Measurements from ENCODE around the gene RGS2. TPM values are rescaled to one million over a fixed set of nuclear protein-coding genes. Genes with fewer than 3 reads are reported as not detected.
A peak's percentile ranks its signal among the peaks of the same experiment; 100 is the strongest.

Gene RGS2, protein sequence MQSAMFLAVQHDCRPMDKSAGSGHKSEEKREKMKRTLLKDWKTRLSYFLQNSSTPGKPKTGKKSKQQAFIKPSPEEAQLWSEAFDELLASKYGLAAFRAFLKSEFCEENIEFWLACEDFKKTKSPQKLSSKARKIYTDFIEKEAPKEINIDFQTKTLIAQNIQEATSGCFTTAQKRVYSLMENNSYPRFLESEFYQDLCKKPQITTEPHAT
- total RNA-seq: 6.3 and 7.5 TPM in 2 replicates

DNA sequence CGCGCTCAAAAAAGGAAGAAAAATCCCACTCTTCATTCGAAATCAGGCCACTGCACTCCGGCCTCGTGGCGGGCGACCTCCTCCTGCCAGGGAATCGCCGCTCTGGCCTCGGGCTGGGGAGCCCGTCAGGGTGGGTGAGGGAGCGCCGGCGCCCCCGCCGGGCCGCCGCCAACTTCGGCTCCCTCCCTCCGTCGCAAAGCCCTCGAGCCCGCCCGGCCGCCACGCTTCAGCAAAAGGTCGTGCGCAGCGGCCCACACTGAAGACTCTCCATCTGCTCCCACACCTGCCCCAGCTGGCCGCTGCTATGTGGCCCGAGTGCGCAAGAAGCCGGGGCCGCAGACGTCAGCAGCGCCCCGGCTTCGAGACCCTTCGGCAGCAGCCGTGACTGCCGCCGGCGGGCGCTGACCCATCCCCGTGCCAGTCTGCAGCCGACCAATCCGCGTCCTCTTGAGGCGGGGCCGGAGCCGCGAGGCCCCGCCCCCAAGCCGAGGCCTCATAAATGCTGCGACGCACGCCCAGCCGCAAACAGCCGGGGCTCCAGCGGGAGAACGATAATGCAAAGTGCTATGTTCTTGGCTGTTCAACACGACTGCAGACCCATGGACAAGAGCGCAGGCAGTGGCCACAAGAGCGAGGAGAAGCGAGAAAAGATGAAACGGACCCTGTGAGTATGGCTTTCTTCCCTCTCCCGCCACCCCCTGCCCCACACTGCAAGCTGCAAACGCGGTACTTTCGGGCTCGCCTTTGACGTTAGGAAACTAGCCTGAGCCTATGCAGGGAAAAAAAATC is at the start of gene RGS2:
TSS of gene RGS2 (plus strand) at position 522 of the 789 bp plus-strand sequence. CDS start at position 555, 33 bp downstream.
- peak within 1 kb of the TSS; percentile 94 for H3K4me3 ChIP-seq (ENCODE audit: low read depth, low read length)
- no peak for DNase-seq (ENCODE audit: low read depth)
- TF ChIP-seq, protein P1, sequence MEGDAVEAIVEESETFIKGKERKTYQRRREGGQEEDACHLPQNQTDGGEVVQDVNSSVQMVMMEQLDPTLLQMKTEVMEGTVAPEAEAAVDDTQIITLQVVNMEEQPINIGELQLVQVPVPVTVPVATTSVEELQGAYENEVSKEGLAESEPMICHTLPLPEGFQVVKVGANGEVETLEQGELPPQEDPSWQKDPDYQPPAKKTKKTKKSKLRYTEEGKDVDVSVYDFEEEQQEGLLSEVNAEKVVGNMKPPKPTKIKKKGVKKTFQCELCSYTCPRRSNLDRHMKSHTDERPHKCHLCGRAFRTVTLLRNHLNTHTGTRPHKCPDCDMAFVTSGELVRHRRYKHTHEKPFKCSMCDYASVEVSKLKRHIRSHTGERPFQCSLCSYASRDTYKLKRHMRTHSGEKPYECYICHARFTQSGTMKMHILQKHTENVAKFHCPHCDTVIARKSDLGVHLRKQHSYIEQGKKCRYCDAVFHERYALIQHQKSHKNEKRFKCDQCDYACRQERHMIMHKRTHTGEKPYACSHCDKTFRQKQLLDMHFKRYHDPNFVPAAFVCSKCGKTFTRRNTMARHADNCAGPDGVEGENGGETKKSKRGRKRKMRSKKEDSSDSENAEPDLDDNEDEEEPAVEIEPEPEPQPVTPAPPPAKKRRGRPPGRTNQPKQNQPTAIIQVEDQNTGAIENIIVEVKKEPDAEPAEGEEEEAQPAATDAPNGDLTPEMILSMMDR (conservative IDR thresholded peaks at IDR 0.05; ENCODE audit: low read depth, low read length): peak; percentile 28

DNA sequence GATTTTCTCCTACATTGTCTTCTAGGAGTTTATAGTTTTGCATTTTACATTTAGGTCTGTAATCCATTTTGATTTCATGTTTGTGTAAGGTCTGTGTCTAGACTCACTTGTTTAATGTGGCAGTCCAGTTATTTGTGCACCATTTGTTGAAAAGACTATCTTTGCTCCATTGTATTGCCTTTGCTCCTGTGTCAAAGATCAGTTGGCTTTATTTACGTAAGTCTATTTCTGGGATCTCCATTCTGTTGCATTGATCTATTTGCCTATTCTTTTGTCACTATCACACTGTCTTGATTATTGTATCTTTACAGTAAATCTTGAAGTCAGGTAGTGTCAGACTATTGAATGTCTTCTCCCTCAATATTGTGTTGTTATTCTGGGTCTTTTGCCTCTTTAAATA is 49.7 kb upstream of the RGS2 start:
- no peak for DNase-seq (ENCODE audit: low read depth)
- no peak overlapping the region for H3K4me3 ChIP-seq (ENCODE audit: low read depth, low read length)
- TF ChIP-seq, protein P1 (conservative IDR thresholded peaks at IDR 0.05; ENCODE audit: low read depth, low read length): no peak

DNA sequence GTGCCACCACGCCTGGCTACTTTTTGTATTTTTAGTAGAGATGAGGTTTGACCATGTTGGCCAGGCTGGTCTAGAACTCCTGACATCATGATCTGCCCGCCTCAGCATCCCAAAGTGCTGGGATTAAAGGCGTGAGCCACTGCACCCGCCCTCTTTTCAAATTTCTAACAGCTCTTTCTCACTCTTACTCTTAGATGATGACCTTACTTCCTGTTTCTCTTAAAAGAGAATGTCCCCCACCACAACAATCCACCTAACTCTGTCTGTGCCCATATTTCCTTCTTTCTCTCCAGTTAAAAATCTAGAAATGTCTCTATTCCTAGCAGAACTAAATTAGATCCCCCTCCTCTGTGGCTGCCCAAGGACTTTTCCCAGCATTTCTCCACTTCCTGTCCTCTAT is 46.6 kb upstream of the RGS2 start:
- no peak for DNase-seq (ENCODE audit: low read depth)
- H3K4me3 ChIP-seq (ENCODE audit: low read depth, low read length): no peak overlapping the region
- TF ChIP-seq, protein P1 (conservative IDR thresholded peaks at IDR 0.05; ENCODE audit: low read depth, low read length): no peak

DNA sequence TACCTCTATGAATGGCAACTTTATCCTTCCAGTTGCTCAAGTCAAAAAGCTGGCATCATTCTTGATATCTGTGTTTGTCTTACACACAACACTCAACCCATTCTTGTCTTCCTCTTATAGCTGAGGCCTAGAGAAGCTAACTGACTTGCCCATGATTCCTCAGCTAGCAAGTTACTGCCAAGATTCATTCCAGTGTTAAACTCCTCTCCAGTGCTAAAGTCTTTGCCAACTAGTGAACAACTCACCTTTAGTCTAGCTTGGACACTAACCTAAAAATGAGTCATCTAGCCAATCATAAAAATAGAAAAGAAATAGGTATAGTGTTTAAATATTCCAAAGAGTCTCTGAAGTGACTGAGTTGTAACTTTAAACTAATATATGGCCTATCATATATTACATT is 45.6 kb upstream of the RGS2 start:
- TF ChIP-seq, protein P1 (conservative IDR thresholded peaks at IDR 0.05; ENCODE audit: low read depth, low read length): no peak
- DNase-seq (ENCODE audit: low read depth): no peak
- H3K4me3 ChIP-seq (ENCODE audit: low read depth, low read length): no peak overlapping the region

DNA sequence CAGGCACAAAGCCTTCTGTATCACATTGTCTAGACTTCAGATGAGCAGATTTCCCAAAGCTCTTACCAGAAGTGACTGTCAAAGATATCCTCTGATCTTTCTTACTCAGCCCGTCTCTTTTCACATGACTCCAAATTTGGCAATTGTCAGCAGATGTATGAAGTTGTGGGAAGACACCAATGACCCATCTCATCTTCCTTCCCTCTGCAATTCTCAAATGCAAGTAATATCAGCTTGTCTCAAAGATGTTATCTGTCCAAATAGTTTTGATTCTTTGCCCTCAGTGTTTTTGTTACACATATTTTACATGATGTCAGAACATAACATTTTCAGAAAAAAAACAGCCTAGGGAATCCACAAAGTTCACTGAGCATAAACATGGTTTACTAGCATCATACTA is 45.1 kb upstream of the RGS2 start:
- no peak overlapping the region for H3K4me3 ChIP-seq (ENCODE audit: low read depth, low read length)
- DNase-seq (ENCODE audit: low read depth): no peak
- TF ChIP-seq, protein P1 (conservative IDR thresholded peaks at IDR 0.05; ENCODE audit: low read depth, low read length): no peak

DNA sequence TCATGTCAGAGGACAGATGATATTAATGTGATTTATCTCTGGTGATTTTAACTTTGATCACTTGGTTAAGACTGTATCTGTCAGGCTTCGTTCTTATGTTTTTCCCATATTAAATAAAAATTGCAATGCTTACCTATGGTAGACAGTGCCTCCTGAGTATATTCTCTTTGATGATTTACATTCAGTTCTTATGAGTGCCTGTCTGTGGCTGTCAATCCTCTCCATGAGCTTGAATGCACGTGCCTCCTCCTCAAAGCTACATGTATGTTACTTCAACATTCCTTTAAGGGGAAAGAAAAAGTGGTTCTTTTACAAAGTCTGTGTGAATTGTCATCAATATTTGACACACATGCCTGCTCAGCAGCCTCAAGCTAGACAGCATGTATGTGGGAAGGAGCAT is 44.2 kb upstream of the RGS2 start:
- TF ChIP-seq, protein P1 (conservative IDR thresholded peaks at IDR 0.05; ENCODE audit: low read depth, low read length): no peak
- no peak for DNase-seq (ENCODE audit: low read depth)
- no peak overlapping the region for H3K4me3 ChIP-seq (ENCODE audit: low read depth, low read length)

All from epithelial cell of proximal tubule (primary cell).